HG03159 (cell line): Measurements from ENCODE around the gene SLC49A3.
"Not testable (repeated sequence)": the region's sequence is repeated elsewhere in the genome, so short reads cannot be mapped to it uniquely, and the experiment has no call there.

Experiments
- ATAC-seq: cut with Tn5 transposase; IDR thresholded peaks from one replicate; pipeline ENCODE4 v1.9.1; 2021; ENCODE audit warnings: mild to moderate bottlenecking, moderate library complexity; ENCODE audit not compliant: unreplicated experiment

Gene SLC49A3

DNA sequence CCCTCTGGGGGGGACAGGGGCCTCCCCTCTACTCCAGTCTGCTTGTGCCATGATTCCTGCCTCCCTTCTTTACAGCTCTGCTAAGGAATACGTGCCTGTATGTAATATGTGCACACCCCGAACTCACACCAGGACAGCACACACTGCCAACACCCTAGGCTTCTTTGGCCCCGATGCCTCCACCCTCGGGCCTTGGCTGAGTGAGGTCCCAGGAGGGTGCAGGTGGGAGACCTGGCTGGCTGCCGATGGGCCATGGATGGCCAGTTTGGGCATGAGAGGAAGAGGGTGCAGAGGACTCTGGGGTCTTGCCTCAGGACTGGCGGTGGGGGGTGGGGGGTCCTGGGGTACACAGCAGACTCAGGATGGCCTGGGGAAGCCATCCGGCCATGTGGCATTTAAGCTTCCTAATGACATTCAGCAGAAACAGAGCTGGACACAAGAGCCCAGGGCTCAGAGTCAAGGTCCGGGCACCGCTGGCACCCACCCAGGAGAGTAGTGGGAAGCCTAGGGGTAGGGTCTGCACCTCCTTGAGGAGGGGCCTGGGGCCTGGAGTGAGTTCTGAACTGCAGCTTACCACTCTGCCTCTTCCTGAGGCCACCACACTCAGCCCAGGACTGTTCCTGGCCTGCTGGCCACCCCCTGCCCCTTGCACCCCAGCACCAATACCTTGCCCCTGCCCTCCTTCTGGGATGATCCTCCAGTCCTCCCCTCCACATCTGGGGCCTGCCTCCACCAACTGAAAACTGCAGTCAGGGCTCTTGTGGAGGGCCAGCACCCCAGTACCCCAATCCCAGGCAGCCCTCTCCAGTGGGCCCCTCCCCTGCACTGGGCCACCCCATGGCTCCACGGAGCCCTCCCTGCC, 14.6 kb upstream of the SLC49A3 start:
- ATAC-seq = no peak

DNA sequence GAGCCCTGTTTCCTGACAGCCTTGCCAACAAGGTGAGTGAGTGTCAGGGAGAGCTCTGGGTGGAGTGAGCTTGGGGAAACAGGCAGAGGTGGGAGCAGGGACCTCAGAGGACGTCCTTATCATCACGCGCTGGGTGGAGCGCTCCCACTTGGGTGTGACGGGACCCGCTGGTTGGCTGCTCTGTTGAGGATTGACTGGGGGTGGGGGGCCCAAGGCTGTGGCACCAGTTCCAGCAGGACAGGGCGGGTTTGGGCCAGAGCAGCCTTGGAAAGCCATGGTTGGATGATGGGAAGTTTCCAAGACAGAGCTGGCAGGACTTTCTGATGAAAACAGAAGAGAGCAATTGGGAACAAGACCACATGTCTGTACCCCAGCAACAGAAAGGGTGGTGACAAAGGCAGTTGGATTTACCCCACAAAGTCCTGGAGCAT, 13.7 kb upstream of the SLC49A3 start:
- ATAC-seq = no peak

DNA sequence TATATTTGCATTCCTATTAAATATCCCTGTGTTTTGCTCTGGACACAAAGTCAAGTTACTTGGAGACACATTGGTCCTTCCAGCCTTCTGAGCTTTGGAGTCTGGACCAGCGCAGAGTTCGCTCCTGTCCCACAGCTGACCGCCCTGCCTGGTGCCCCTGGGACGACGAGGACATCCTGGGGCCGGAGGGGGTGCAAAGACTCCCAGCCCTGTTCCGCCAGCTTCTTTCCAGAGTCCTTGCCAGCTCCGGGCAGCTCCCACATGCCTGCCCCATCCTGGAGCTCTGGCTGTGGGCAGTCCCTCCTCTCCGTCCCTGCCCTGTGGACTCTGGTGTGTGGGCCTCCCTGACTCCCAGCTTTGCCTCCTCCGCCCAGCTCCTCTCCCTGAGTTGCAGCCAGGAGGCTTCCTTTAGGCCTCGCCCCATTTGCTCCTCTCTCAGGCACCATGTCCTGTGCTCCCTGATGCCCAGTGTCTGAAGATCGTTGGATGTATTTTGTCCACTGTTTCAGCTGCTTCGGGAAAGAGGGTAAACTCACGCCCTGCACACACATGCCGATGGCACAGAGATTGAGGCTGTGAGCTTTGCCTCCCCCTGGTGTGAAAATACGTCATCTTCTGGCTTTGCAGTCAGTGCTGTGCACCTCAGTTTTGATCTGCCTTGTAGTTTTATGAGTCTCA, 11.8 kb upstream of the SLC49A3 start:
- no peak for ATAC-seq

DNA sequence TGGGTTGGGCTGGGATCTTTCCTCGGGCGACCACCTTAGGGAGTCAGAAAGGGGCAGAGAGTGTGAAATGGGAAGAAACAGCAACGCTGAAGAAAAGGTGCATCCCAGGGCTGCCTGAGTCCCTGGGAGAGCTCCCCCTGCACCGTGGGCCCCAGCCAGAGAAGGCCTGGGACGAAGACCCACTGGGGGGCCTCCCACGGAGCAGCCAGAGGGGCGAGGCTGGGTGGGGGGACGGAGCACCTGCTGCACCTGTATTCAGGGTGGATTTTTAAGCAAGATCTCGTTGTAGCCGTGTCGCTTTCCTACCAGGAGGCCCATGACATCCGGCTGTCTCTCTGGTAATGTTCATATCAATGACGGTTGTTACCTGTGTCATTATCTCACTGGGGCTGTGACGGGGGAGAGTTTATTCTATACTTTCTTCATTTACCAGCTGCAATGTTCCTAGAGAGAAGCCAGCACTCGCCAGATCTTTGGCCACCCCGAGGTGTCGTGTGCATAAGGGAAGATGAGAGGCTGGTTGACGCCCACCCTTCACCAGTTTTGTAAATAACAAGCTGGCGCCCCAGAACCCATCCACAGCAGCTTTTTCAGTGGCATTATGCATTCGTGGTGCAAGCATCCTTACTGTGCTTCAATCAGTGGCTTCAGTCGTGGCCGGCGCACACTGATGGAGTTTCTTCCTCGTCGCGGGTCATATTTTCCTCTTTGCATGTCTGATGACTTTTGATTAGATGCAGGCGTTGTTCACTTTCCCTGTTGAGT, 11.0 kb upstream of the SLC49A3 start:
- no peak for ATAC-seq

DNA sequence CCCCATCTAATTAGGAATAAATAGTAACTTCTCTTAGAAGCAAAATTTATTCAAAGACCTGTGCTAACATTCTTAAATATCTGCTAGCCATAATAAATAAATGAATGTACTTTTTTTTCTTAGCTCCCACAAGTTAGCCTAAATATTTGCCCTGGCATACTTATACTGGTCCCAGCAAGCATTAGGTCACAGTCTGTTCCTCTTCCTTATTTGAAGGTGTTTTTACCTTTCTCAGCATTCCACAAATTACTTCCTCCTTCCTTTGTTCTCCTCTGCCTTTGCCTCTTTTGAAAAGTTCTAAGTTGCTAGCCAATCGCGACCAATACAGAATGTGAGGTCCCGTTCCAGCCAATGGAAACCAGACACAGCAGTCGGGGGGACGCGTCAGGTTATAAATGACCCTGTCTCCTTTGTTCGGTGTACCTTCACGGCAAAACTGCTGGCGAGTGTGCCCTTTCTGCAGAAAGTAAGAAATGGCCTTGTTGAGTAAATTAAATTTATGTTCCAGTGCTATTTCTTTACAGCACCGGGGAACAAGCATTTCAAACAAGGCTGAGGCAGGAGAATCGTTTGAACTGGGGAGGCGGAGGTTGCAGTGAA, 5.5 kb upstream of the SLC49A3 start:
- ATAC-seq = not testable (repeated sequence)

DNA sequence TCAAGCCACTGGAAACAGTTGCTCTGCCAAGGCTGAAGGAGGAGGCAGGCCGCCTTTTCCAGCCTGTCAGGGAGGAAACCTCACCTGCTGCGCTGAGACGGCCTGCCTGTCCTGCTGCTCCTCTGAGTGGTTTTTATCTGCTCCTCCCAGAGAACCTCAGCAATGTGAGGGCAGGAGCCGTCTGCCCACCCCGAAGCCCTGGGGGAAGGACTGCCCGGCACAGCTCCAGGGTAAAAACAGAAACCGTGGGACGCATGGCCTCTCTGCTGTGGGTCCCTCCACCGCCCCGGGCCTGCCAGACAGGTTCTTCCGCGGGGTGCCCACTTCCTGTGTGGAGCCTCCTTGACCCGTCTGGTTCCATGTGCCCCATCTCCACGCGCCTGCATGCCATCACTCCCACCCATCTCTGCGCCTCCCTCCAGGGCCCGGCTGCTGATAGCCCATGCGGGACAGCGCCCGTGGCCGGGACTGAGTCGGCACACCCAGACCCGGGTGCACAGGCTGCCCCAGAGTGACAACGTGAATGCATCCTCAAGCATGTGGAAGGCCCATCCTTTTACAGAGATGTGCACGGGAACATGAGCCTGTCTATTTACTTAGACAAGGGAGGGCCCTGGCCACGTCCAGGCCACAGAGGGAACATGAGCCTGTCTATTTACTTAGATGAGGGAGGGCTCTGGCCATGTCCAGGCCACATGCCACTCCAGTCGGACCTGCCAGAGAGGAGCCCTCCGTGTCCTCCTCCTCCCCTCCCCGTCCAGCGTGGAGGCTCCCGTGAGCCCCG, 4.0 kb upstream of the SLC49A3 start:
- no peak for ATAC-seq

DNA sequence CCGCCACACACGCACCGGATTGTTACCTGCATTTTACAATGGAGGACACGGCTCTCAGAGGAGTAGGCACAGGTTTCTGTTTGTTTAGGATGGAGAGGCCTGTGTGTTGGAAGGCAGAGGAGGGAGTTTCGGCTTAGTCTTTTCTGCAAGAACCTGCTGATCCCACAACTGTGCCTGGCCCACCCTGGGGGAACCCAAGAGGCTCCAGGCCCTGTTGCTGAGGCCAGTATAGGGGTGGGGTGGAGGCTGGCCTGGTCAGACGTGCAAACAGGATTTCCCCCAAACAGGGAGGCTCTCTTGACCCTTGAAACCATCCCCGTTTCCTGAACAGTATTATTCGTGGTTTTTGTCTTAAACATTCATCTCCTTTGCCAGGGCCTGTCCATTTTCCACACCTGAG, 772 bp upstream of the SLC49A3 start:
- ATAC-seq = no peak

DNA sequence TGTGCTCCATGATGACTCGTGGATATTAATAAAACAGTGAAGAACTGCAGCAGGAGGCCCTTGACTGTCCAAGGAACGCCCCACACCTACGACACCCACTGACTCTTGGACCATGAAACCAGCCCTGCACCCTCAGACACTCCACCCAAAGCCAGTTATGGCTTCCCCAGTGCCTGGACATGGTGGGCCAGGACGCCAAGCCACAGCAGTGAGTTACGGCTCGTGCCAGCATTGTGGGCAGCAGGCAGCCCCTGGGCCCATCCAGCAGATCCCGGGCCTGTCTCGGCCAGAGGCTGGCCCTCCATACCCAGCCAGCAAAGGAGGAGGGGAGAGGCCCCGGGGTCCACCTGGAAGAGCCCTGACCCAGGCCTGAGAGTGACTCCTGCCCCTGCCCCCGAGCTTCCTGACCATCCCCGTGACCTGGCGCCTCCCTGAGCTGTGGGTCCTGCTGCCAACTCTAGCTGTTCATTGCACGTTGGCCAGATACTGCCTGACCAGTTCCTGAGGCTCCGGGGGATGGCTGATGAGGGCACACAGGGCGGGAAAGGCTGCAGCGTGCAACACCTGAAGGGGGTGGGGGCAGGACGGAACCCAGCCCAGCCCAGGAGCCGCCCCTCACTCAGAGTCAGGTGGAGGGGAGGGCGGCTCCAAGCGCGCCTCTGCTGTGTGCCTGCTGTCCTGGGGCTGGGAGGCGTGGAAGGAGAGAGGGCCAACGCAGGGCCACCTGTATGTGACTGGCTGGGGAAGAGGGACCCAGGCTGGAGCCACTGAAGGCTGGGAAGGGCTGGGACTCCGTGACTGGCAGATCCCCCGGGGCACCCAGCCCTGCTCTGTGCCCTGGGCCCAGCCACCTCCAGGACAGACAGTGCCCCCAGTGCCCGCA, 739 bp downstream of the SLC49A3 start:
- ATAC-seq = no peak

DNA sequence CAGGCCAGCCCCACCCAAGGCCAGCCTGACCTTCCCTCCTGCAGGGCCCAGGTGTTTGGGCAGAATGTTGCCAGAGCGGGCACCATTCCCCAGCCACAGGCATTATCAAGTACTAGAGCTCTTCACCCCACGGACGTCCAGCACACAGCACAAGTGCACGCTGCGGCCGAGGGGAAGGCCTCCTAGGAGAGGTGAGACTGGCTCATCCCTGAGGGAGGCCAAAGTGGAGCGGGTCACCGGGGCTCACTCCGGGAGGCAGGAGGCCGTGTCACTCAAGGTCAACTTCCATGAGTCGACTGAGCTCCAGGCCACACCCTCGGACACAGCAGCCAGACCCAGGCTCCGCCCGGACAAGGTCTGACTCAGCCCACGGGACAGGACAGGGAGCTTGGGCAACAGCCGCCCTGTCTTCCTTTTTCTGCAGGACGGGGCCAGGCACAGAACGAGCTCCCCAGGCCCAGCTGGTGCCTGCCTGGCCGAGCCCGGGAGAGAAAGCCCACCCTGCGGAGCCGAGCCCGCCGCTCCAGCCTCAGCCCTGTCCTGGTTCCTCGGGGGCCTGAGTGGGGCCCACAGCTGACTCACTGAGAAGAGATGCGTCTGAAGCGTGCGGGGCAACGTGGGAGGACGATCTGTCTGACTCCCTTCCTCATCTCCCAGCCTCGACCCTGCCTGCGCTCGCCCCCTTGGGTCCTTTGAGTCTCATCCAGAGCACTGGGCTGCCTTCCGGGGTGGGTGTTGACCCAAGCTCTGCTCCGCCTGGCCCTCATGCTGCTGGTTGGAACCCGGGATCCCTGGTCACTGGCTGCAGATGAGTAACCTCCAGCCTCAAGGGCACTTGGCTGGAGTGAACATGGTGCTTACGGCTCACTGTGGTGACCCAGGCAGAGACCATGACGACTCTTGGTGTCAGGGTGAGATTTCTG, 1.6 kb downstream of the SLC49A3 start:
- ATAC-seq = no peak

DNA sequence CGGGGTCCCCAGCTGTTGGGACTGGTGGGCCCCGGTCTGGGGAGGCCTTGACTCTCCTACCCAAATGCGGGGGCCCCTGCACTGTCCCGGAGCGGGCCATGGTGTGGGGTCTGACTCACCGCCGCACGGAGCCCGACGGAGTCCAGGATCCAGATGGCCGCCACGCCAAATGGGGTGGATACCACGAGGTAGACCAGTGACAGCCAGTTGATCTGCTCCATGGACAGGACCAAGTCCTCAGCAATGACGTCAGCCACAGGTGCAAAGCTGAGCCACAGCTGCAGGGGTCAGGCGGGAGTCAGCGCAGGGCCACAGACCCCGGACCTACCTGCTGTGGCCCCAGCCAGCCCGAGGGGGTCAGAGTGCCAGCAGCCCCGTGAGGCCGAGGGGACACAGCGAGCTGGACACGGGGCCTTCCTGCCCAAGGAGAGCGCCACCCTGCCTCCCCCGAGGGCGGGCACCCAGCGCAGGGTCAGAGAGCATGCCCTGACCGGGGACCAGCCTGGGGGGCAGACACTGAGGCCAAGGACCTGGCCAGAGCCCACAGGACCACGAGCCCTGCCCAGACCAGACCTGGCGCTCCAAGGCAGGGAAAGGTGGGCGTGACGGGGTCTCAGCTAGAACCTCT, 2.4 kb downstream of the SLC49A3 start:
- ATAC-seq = no peak

DNA sequence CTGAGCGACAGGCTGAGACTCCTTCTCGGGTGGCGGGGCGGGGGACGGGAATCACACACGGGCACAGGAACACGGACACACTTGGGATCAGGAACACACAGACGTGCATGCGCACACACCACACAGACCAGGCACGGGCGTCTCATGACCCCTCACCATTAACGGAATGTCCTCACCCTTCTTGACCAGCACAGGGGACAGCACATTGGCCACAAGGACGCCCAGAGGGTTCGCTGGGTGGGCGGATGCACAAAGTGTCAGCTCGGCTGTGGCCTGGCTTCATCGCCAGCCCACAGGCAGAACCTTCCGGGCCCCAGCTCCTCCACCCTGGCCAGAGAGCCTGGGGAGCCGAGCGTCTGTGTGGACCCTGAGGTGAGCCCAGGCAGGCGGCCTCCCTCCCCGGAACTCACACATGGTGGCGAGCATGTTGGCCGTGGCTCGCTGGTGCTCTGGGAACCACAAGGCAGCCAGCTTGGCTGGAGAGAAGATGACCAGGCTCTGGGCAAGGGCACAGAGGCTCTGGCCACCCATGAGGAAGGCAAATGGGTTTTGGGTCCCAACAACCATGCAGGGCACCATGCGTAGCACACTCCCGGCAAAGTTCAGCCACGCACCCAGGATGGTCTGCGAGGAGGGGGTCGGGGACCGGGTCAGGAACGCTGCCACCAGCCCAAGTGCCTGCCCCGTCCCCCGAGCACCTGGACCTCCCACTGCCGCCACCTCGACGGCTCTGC, 3.1 kb downstream of the SLC49A3 start:
- no peak for ATAC-seq

DNA sequence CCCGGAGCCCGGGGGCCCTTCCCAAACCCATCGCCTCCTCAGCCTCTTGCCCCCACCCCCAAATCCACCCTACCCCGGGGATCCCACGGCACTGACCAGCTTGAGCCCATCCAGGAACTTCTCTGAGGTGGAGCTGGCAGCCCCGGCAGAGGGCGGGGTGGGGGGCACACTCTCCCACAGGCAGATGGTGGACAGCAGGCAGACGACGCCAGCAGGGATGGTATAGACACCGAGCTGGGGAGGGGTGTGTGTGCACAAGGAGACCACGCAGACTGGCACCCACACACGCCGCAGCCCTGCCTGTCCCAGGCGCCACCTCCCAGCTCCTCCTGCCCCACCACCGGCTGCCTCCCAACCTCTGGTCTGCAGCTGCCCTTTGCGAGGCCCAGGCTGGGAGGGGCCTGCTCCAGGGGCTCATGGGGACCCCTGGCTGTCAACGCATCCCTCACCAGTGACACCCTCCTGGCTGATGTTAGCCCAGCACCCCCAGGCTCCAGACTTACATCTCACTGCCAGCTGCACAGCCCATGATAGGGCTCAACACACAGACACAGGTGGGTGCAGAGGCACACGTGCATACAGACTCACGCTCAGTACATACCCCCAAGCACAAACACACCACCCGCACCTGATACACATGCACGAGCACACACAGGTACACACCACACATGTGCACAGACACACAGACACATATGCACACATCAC, 4.2 kb downstream of the SLC49A3 start:
- ATAC-seq = no peak

DNA sequence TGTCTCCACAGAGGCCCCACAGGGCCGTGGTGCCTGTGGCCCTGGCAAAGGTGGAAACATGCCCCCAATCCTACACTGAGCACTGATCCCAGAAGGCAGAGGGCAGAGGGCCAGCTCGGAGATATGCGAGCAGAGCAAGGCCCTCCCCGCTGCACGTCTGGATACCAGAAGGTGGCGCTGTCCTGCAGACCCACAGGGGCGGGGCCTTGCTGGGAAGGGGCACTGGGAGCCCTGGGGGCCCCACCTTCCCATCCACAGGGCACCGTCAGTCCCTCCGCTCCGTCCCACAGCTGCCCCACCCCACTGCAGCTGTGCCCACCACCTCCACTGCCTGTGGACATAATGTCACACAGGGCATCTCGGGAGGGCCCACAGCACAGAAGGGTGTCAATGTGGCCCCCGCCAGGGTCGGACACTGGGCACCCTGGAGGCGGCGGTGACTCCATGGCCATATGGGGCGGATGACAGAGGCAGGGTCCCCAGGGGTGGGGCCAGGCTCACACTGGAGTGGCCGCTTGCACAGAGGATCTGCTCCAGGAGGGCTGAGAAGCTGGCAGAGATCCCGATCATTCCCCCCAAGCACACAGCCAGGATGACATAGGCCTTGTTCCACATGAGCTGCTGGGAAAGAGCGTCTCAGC, 4.8 kb downstream of the SLC49A3 start:
- no peak for ATAC-seq

DNA sequence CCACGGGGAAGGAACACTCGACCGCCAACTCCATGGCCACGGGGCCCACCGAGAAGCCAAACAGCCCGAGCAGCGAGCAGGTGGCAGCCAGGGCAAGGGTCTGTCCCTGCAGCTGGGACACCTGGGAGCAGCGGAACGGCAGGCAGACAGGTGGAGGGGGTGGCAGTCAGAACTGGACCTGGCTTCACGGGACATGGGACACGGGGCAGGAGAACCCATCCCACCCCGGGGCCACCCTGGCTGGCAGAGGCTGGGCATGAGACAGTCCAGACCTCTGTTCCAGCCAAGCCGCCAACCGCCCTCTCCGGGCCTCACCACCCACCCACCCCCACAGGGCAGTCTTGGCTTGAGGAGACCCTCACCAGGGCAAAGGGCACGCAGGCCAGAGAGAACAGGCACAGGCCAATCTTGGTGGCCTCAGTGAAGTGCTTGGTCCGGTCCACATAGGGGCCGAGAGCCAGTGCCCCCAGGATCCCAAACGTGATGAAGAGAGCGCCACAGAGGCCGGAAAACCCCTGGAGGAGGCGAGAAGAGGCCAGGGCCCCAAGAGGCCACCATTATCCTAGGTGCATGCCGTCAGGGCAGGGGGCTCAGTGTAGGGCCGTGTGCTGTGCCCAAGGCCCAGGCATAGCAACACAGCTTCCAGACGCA, 5.6 kb downstream of the SLC49A3 start:
- ATAC-seq = no peak

DNA sequence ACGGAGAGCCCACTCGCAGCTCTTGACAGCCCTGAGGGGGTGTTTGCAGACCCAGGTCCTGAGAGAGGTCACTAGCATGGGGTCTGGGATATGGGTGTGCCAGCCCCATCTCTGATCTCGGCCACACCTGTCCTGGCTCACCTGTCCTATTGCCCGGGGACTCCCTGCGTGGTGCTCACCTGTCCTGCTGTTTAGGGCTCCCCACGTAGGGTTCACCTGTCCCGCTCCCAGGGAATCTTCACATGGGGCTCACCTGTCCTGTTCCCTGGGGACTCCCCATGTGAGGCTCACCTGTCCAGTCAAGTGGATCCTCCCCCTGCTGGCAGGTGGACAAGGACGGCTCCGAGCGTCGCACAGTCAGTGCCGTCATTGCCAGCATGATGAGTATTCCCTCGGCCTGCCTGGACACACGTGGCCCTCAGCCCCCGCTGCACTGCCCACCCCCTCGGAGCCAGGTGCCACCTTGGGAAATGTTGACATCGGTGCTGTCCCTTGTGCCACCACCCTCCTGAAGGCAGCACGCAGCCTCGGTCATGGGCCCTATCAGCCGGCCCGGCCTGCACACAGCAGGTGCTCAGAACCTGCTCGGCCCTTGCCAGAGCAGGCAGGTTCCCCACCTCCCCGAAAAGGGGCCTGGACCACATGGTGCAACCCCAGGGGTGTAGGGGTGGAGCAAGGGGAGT, 6.3 kb downstream of the SLC49A3 start:
- ATAC-seq = no peak
